H1 (cell line): Measurements from ENCODE around the gene ANKRD60.

ENCODE experiments used
- EGR1 ChIP-seq: IDR thresholded peaks from 2 replicates; pipeline ENCODE4 v1.6.1; 2011; ENCODE audit warnings: low read depth, low read length, borderline replicate concordance
- GTF2F1 ChIP-seq: IDR thresholded peaks from 2 replicates; pipeline ENCODE4 v1.6.1; 2012; ENCODE audit warnings: low read depth, low read length, improper control_type of control experiment, borderline replicate concordance
- JUN ChIP-seq: IDR thresholded peaks from 2 replicates; pipeline ENCODE4 v1.6.1; 2011; ENCODE audit warnings: low read depth, mild to moderate bottlenecking, improper control_type of control experiment, low read length
- NANOG ChIP-seq: IDR thresholded peaks from 2 replicates; pipeline ENCODE4 v1.6.1; 2011; ENCODE audit warnings: low read length, low read depth, mild to moderate bottlenecking, inconsistent platforms; ENCODE audit not compliant: insufficient read depth, poor library complexity, severe bottlenecking
- POLR2A ChIP-seq, 2 experiments: IDR thresholded peaks; 1 replicate in 1 of 2; 2 replicates in 1 of 2; pipeline ENCODE4 v1.6.1; 2011; ENCODE audit warnings: low read depth in 2 of 2, low read length in 2 of 2, mild to moderate bottlenecking in 2 of 2; ENCODE audit errors: control extremely low read depth in 1 of 2
- TF ChIP-seq, protein P1 (sequence below), 3 experiments: IDR thresholded peaks; 1 replicate in 2 of 3; 2 replicates in 1 of 3; pipeline versions ENCODE4 v1.5.1 to v1.6.1; 2011; ENCODE audit warnings: low read length in 3 of 3, mild to moderate bottlenecking in 3 of 3, inconsistent platforms in 2 of 3, low read depth in 1 of 3, moderate library complexity in 1 of 3; ENCODE audit not compliant: insufficient read depth in 1 of 3; ENCODE audit errors: control extremely low read depth in 1 of 3
- TF ChIP-seq, protein P2 (sequence below): fragments of 300-600 bp; sonication (generic); IDR thresholded peaks from 2 replicates; pipeline ENCODE4 v1.7.1; 2012; ENCODE audit warnings: low read length, moderate library complexity, mild to moderate bottlenecking, inconsistent platforms; ENCODE audit not compliant: insufficient replicate concordance

DNA sequence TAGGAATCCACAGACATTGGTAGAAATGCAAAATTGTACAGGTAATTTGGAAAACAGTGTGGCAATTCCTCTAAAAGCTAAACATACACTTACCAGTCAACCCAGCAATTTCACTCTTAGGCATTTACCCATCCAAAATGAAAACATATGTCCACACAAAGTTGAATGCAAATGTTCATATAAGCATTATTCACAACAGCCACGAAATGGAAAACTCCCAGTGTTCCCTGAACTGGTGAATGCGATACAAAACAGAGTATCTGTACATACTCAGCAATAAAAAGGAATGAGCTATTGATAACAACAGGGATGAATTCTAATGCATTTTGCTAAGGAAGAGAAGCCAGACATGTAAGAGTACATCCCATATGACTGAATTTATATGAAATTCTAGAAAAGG is 48.7 kb upstream of the ANKRD60 start:
- no peak for TF ChIP-seq NANOG
- TF ChIP-seq, protein P1, sequence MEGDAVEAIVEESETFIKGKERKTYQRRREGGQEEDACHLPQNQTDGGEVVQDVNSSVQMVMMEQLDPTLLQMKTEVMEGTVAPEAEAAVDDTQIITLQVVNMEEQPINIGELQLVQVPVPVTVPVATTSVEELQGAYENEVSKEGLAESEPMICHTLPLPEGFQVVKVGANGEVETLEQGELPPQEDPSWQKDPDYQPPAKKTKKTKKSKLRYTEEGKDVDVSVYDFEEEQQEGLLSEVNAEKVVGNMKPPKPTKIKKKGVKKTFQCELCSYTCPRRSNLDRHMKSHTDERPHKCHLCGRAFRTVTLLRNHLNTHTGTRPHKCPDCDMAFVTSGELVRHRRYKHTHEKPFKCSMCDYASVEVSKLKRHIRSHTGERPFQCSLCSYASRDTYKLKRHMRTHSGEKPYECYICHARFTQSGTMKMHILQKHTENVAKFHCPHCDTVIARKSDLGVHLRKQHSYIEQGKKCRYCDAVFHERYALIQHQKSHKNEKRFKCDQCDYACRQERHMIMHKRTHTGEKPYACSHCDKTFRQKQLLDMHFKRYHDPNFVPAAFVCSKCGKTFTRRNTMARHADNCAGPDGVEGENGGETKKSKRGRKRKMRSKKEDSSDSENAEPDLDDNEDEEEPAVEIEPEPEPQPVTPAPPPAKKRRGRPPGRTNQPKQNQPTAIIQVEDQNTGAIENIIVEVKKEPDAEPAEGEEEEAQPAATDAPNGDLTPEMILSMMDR (IDR thresholded peaks at IDR 0.05; ENCODE audit: control extremely low read depth in 1 of 3, insufficient read depth in 1 of 3, low read depth in 1 of 3, low read length in 3 of 3): no peak
- no peak for TF ChIP-seq JUN
- TF ChIP-seq, protein P2, sequence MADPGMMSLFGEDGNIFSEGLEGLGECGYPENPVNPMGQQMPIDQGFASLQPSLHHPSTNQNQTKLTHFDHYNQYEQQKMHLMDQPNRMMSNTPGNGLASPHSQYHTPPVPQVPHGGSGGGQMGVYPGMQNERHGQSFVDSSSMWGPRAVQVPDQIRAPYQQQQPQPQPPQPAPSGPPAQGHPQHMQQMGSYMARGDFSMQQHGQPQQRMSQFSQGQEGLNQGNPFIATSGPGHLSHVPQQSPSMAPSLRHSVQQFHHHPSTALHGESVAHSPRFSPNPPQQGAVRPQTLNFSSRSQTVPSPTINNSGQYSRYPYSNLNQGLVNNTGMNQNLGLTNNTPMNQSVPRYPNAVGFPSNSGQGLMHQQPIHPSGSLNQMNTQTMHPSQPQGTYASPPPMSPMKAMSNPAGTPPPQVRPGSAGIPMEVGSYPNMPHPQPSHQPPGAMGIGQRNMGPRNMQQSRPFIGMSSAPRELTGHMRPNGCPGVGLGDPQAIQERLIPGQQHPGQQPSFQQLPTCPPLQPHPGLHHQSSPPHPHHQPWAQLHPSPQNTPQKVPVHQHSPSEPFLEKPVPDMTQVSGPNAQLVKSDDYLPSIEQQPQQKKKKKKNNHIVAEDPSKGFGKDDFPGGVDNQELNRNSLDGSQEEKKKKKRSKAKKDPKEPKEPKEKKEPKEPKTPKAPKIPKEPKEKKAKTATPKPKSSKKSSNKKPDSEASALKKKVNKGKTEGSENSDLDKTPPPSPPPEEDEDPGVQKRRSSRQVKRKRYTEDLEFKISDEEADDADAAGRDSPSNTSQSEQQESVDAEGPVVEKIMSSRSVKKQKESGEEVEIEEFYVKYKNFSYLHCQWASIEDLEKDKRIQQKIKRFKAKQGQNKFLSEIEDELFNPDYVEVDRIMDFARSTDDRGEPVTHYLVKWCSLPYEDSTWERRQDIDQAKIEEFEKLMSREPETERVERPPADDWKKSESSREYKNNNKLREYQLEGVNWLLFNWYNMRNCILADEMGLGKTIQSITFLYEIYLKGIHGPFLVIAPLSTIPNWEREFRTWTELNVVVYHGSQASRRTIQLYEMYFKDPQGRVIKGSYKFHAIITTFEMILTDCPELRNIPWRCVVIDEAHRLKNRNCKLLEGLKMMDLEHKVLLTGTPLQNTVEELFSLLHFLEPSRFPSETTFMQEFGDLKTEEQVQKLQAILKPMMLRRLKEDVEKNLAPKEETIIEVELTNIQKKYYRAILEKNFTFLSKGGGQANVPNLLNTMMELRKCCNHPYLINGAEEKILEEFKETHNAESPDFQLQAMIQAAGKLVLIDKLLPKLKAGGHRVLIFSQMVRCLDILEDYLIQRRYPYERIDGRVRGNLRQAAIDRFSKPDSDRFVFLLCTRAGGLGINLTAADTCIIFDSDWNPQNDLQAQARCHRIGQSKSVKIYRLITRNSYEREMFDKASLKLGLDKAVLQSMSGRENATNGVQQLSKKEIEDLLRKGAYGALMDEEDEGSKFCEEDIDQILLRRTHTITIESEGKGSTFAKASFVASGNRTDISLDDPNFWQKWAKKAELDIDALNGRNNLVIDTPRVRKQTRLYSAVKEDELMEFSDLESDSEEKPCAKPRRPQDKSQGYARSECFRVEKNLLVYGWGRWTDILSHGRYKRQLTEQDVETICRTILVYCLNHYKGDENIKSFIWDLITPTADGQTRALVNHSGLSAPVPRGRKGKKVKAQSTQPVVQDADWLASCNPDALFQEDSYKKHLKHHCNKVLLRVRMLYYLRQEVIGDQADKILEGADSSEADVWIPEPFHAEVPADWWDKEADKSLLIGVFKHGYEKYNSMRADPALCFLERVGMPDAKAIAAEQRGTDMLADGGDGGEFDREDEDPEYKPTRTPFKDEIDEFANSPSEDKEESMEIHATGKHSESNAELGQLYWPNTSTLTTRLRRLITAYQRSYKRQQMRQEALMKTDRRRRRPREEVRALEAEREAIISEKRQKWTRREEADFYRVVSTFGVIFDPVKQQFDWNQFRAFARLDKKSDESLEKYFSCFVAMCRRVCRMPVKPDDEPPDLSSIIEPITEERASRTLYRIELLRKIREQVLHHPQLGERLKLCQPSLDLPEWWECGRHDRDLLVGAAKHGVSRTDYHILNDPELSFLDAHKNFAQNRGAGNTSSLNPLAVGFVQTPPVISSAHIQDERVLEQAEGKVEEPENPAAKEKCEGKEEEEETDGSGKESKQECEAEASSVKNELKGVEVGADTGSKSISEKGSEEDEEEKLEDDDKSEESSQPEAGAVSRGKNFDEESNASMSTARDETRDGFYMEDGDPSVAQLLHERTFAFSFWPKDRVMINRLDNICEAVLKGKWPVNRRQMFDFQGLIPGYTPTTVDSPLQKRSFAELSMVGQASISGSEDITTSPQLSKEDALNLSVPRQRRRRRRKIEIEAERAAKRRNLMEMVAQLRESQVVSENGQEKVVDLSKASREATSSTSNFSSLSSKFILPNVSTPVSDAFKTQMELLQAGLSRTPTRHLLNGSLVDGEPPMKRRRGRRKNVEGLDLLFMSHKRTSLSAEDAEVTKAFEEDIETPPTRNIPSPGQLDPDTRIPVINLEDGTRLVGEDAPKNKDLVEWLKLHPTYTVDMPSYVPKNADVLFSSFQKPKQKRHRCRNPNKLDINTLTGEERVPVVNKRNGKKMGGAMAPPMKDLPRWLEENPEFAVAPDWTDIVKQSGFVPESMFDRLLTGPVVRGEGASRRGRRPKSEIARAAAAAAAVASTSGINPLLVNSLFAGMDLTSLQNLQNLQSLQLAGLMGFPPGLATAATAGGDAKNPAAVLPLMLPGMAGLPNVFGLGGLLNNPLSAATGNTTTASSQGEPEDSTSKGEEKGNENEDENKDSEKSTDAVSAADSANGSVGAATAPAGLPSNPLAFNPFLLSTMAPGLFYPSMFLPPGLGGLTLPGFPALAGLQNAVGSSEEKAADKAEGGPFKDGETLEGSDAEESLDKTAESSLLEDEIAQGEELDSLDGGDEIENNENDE: no peak
- TF ChIP-seq EGR1: no peak
- no peak for TF ChIP-seq GTF2F1
- TF ChIP-seq POLR2A (IDR thresholded peaks at IDR 0.05; ENCODE audit: control extremely low read depth in 1 of 2, low read depth in 2 of 2, low read length in 2 of 2): no peak
